ENCODE measurements around the gene CBFA2T3. TPM values are rescaled to one million over a fixed set of nuclear protein-coding genes. Genes with fewer than 3 reads are reported as not detected.

Gene CBFA2T3
- total RNA-seq, 6 experiments from 2014 or later = 2.5 to 9.8 (median 4.2) TPM

GRCh38 chr16:88855176-88855575 is 121.8 kb downstream of the CBFA2T3 start:
- H3K27ac ChIP-seq = no peak overlapping the region
- DNase-seq (no peak), ATAC-seq (no peak)
- TF ChIP-seq POLR2A (IDR thresholded peaks at IDR 0.05) = no peak
- TF ChIP-seq CTCF (IDR thresholded peaks at IDR 0.05) = no peak
- H3K4me1 ChIP-seq = peaks cover 0 to 18% (median 7%) of the 10 kb centered on the region in 4 donors
- H3K9me3 ChIP-seq = no peaks in the 10 kb centered on the region
- peaks cover 0 to 15% (median 2%) of the 10 kb centered on the region in 4 donors for H3K36me3 ChIP-seq
- no peak overlapping the region for H3K4me3 ChIP-seq
- intact Hi-C loops (cut with DNase I) = no loop called here
- H3K27me3 ChIP-seq = no peaks in the 10 kb centered on the region
- WGBS (ENCODE audit: insufficient coverage, low coverage, low lambda C conversion rate, missing lambda C conversion rate) = 85% methylated on average over 8 of the region's 8 CpGs

GRCh38 chr16:88854306-88855111 is 122.5 kb downstream of the CBFA2T3 start:
- intact Hi-C loops (cut with DNase I) = no loop called here
- Histone ChIP-seq H3K36me3 (peaks cover 0 to 8% (median 0%) of the 10 kb centered on the region in 4 donors), H3K27me3 (no peaks in the 10 kb centered on the region), H3K9me3 (no peaks in the 10 kb centered on the region), H3K27ac (no peak overlapping the region), H3K4me3 (no peak overlapping the region), H3K4me1 (peaks cover 0 to 18% (median 7%) of the 10 kb centered on the region in 4 donors)
- peak in 1 of 4 donors; percentile 1 for ATAC-seq
- DNase-seq = peak in 1 of 3 donors; percentile 48
- TF ChIP-seq CTCF (IDR thresholded peaks at IDR 0.05) = no peak
- no peak for TF ChIP-seq POLR2A (IDR thresholded peaks at IDR 0.05)
- 53% methylated on average over 12 of the region's 20 CpGs for WGBS (ENCODE audit: insufficient coverage, low coverage, low lambda C conversion rate, missing lambda C conversion rate)

GRCh38 chr16:88853325-88853941 is 123.6 kb downstream of the CBFA2T3 start:
- peak in 1 of 4 donors; percentile 14 for ATAC-seq
- DNase-seq = peak in 1 of 3 donors; percentile 40
- Histone ChIP-seq H3K27me3 (no peaks in the 10 kb centered on the region), H3K9me3 (no peaks in the 10 kb centered on the region), H3K4me3 (no peak overlapping the region), H3K4me1 (peaks cover 0 to 18% (median 7%) of the 10 kb centered on the region in 4 donors), H3K27ac (peak overlapping the region in 1 of 3 donors; percentile 33), H3K36me3 (no peaks in the 10 kb centered on the region)
- intact Hi-C loops (cut with DNase I) = no loop called here
- 75% methylated on average over 2 of the region's 17 CpGs for WGBS (ENCODE audit: insufficient coverage, low coverage, low lambda C conversion rate, missing lambda C conversion rate)
- no peak for TF ChIP-seq CTCF (IDR thresholded peaks at IDR 0.05)
- no peak for TF ChIP-seq POLR2A (IDR thresholded peaks at IDR 0.05)

- TF ChIP-seq CTCF (IDR thresholded peaks at IDR 0.05) (no peak), POLR2A (IDR thresholded peaks at IDR 0.05) (no peak)
- intact Hi-C loops (cut with DNase I) = no loop called here
- no peak overlapping the region for H3K4me3 ChIP-seq
- 95% methylated on average over 15 of the region's 19 CpGs for WGBS (ENCODE audit: insufficient coverage, low coverage, low lambda C conversion rate, missing lambda C conversion rate)
- no peaks in the 10 kb centered on the region for H3K36me3 ChIP-seq
- H3K4me1 ChIP-seq = peaks cover 0 to 12% (median 4%) of the 10 kb centered on the region in 4 donors
- H3K9me3 ChIP-seq = no peaks in the 10 kb centered on the region
- no peak overlapping the region for H3K27ac ChIP-seq
- H3K27me3 ChIP-seq = no peaks in the 10 kb centered on the region
- ATAC-seq = no peak
- DNase-seq = no peak
Observed at GRCh38 chr16:88851616-88852015, 125.4 kb downstream of the CBFA2T3 start.
